WTC11 (cell line): Measurements from ENCODE around the gene ALAS2. TPM values are rescaled to one million over a fixed set of nuclear protein-coding genes. Genes with fewer than 3 reads are reported as not detected.

Experiments
- ATAC-seq: fragments of 200-7000 bp; cut with Tn5 transposase; 2 replicates; pipeline ENCODE4 v1.10.0; 2021; ENCODE audit warnings: mild to moderate bottlenecking, moderate library complexity
- CTCF ChIA-PET: fragments of 300-600 bp; sonication (Branson Sonifier 250); formaldehyde crosslinking; loops from one replicate; lab custom pipeline; 2021; ENCODE audit warnings: antibody characterized with exemption; lab: Charles Lee
- POLR2A ChIA-PET: fragments of 350-600 bp; sonication (Branson Sonifier 250); formaldehyde crosslinking; loops from one replicate; lab custom pipeline; 2021; ENCODE audit warnings: antibody characterized with exemption; lab: Charles Lee
- DNase-seq: peaks from one replicate; pipeline ENCODE4 v3.0.0; 2021; ENCODE audit warnings: low spot score
- H3K27ac Mint-ChIP-seq: 2 replicates; pipeline ENCODE4 v1.8.0; 2021; ENCODE audit warnings: mixed read lengths
- H3K27me3 Mint-ChIP-seq: 2 replicates; pipeline ENCODE4 v1.8.0; 2021; ENCODE audit warnings: low read depth, mild to moderate bottlenecking, moderate library complexity, mixed read lengths
- H3K36me3 Mint-ChIP-seq: 2 replicates; pipeline ENCODE4 v1.8.0; 2021; ENCODE audit warnings: mixed read lengths
- H3K4me1 Mint-ChIP-seq: 2 replicates; pipeline ENCODE4 v1.8.0; 2022; ENCODE audit warnings: mixed read lengths
- H3K4me3 Mint-ChIP-seq: 2 replicates; pipeline ENCODE4 v1.8.0; 2021; ENCODE audit warnings: mild to moderate bottlenecking, moderate library complexity, mixed read lengths
- H3K9me3 Mint-ChIP-seq: 2 replicates; pipeline ENCODE4 v1.8.0; 2021; ENCODE audit warnings: mixed read lengths
- AFF4 ChIP-seq: sonication (generic); formaldehyde crosslinking; IDR thresholded peaks from 2 replicates; pipeline ENCODE4 v1.8.1; 2023; ENCODE audit warnings: mild to moderate bottlenecking, missing genetic modification reagents, borderline replicate concordance
- AR ChIP-seq: fragments of 250-450 bp; sonication (Bioruptor Pico); IDR thresholded peaks from 2 replicates; pipeline ENCODE4 v1.9.0; 2021; ENCODE audit warnings: mild to moderate bottlenecking
- ATF6 ChIP-seq: sonication (generic); formaldehyde crosslinking; IDR thresholded peaks from 2 replicates; pipeline ENCODE4 v1.8.1; 2023; ENCODE audit warnings: mild to moderate bottlenecking, missing genetic modification reagents
- CREB1 ChIP-seq: sonication (generic); formaldehyde crosslinking; IDR thresholded peaks from 2 replicates; pipeline ENCODE4 v1.8.0; 2023; ENCODE audit warnings: mild to moderate bottlenecking, missing genetic modification reagents
- EMX1 ChIP-seq: fragments of 250-450 bp; sonication (Bioruptor Pico); IDR thresholded peaks from 2 replicates; pipeline ENCODE4 v1.8.0; 2021; ENCODE audit warnings: mild to moderate bottlenecking
- FOXJ3 ChIP-seq: sonication (generic); formaldehyde crosslinking; IDR thresholded peaks from 2 replicates; pipeline ENCODE4 v1.9.0; 2021; ENCODE audit warnings: missing genetic modification reagents, mild to moderate bottlenecking, borderline replicate concordance
- GRHL2 ChIP-seq: fragments of 250-450 bp; sonication (Bioruptor Pico); IDR thresholded peaks from 2 replicates; pipeline ENCODE4 v1.8.0; 2022; ENCODE audit warnings: mild to moderate bottlenecking, moderate library complexity; ENCODE audit not compliant: insufficient replicate concordance, severe bottlenecking
- GTF2I ChIP-seq: fragments of 250-450 bp; sonication (Bioruptor Pico); conservative IDR thresholded peaks from 2 replicates; pipeline ENCODE4 v1.4.0; 2021; ENCODE audit warnings: mild to moderate bottlenecking
- MXD4 ChIP-seq: fragments of 250-450 bp; sonication (Bioruptor Pico); IDR thresholded peaks from 2 replicates; pipeline ENCODE4 v1.8.0; 2021; ENCODE audit warnings: mild to moderate bottlenecking, moderate library complexity, borderline replicate concordance
- NR1H2 ChIP-seq: sonication (generic); formaldehyde crosslinking; IDR thresholded peaks from 2 replicates; pipeline ENCODE4 v1.9.0; 2021; ENCODE audit warnings: mild to moderate bottlenecking, moderate library complexity, missing genetic modification reagents
- NR3C1 ChIP-seq: sonication (generic); formaldehyde crosslinking; conservative IDR thresholded peaks from 2 replicates; pipeline ENCODE4 v1.8.1; 2023; ENCODE audit warnings: low read depth, mild to moderate bottlenecking, missing genetic modification reagents
- PRDM15 ChIP-seq: sonication (generic); formaldehyde crosslinking; IDR thresholded peaks from 2 replicates; pipeline ENCODE4 v1.8.0; 2022; ENCODE audit warnings: missing genetic modification reagents
- RELA ChIP-seq: sonication (generic); formaldehyde crosslinking; IDR thresholded peaks from 2 replicates; pipeline ENCODE4 v1.8.1; 2022; ENCODE audit warnings: missing genetic modification reagents, mild to moderate bottlenecking, borderline replicate concordance
- SP1 ChIP-seq: sonication (generic); formaldehyde crosslinking; conservative IDR thresholded peaks from 2 replicates; pipeline ENCODE4 v1.8.1; 2022; ENCODE audit warnings: missing genetic modification reagents
- TCF7 ChIP-seq: sonication (generic); formaldehyde crosslinking; IDR thresholded peaks from 2 replicates; pipeline ENCODE4 v1.8.0; 2022; ENCODE audit warnings: mild to moderate bottlenecking, low read depth, missing genetic modification reagents, moderate library complexity
- USF1 ChIP-seq: sonication (generic); formaldehyde crosslinking; IDR thresholded peaks from 2 replicates; pipeline ENCODE4 v1.8.0; 2022; ENCODE audit warnings: mild to moderate bottlenecking, missing genetic modification reagents
- ZNF121 ChIP-seq: sonication (generic); formaldehyde crosslinking; IDR thresholded peaks from 2 replicates; pipeline ENCODE4 v1.8.0; 2023; ENCODE audit warnings: missing genetic modification reagents
- ZNF263 ChIP-seq: sonication (generic); formaldehyde crosslinking; IDR thresholded peaks from 2 replicates; pipeline ENCODE4 v1.8.1; 2022; ENCODE audit warnings: low read depth, mild to moderate bottlenecking, moderate library complexity, missing genetic modification reagents
- ZNF532 ChIP-seq: fragments of 250-450 bp; sonication (Bioruptor Pico); IDR thresholded peaks from 2 replicates; pipeline ENCODE4 v1.9.0; 2021; ENCODE audit warnings: mild to moderate bottlenecking, borderline replicate concordance
- total RNA-seq: library from RNA; stranded (reverse); gene quantifications from 3 replicates; pipeline ENCODE4 v1.2.3, GENCODE V29; 2021

The ALAS2 gene
- total RNA-seq, 1 experiment from 2014 or later: 0.35 TPM

- TF ChIP-seq ZNF532 (CRISPR knock-in tag): no peak
- TF ChIP-seq, all 79 proteins: peak for 0
Observed at GRCh38 chrX:55026143-55026542, 4.6 kb downstream of the ALAS2 start (continued).

- H3K36me3 Mint-ChIP-seq: no peaks in the 10 kb centered on the region
- CTCF ChIA-PET: interaction anchor here (0.6 kb wide), 1 partner anchor 629 kb away, joined by 3 read pairs; no protein-coding TSS in a partner anchor
- H3K4me1 Mint-ChIP-seq: no peaks in the 10 kb centered on the region
- DNase-seq (no peak), ATAC-seq (no peak)
- H3K9me3 Mint-ChIP-seq: no peaks in the 10 kb centered on the region
- H3K4me3 Mint-ChIP-seq: no peak overlapping the region
- no peak overlapping the region for H3K27ac Mint-ChIP-seq
- TF ChIP-seq FOXJ3 (CRISPR knock-in tag) (no peak), GRHL2 (CRISPR knock-in tag) (no peak), ZNF121 (CRISPR knock-in tag) (no peak), RELA (no peak), ATF6 (CRISPR knock-in tag) (no peak), NR1H2 (no peak), EMX1 (CRISPR knock-in tag) (no peak), CREB1 (CRISPR knock-in tag) (no peak), PRDM15 (CRISPR knock-in tag) (no peak), TCF7 (CRISPR knock-in tag) (no peak), MXD4 (CRISPR knock-in tag) (no peak), GTF2I (CRISPR knock-in tag) (no peak), AR (CRISPR knock-in tag) (no peak), SP1 (CRISPR knock-in tag) (no peak), AFF4 (CRISPR knock-in tag) (no peak), USF1 (CRISPR knock-in tag) (no peak), ZNF263 (CRISPR knock-in tag) (no peak), NR3C1 (CRISPR knock-in tag) (no peak)
- H3K27me3 Mint-ChIP-seq: no peaks in the 10 kb centered on the region; the same call in 1 of the 2 replicates
- POLR2A ChIA-PET: no interaction called here
Observed at GRCh38 chrX:55014897-55015299, 15.9 kb downstream of the ALAS2 start.
